H1 (cell line): ENCODE data around the gene CENPX. TPM values are rescaled to one million over a fixed set of nuclear protein-coding genes. Genes with fewer than 3 reads are reported as not detected.

Source experiments
- CTCF ChIA-PET: fragments of 300-600 bp; sonication (Branson Sonifier 250); formaldehyde crosslinking; loops from one replicate; lab custom pipeline; 2021; ENCODE audit not compliant: partially characterized antibody; lab: Charles Lee
- POLR2A ChIA-PET: fragments of 300-600 bp; sonication (Branson Sonifier 250); formaldehyde crosslinking; loops from one replicate; lab custom pipeline; 2021; ENCODE audit warnings: inconsistent platforms; ENCODE audit not compliant: partially characterized antibody; lab: Charles Lee
- DNase-seq, 2 experiments: peaks; one replicate each; pipeline versions ENCODE4 v3.0.0 to v3.0.0-alpha.2; 2010 to 2022; ENCODE audit warnings: low spot score in 2 of 2, low read depth in 1 of 2, mixed read lengths in 1 of 2
- FAIRE-seq: peaks from 2 replicates; lab custom pipeline; 2011; peaks lifted over from hg19 to GRCh38; lab: Jason Lieb, UNC
- H2AFZ ChIP-seq: 2 replicates; pipeline ENCODE4 v1.8.1; 2012; ENCODE audit warnings: low read length, inconsistent platforms
- H2AK5ac ChIP-seq: 2 replicates; pipeline ENCODE4 v1.6.1; 2013; ENCODE audit warnings: low read depth, low read length
- H2BK120ac ChIP-seq: replicated peaks from 2 replicates; pipeline ENCODE3; 2013; ENCODE audit warnings: low read depth, low read length, inconsistent platforms
- H2BK12ac ChIP-seq: 2 replicates; pipeline ENCODE4 v1.6.1; 2013; ENCODE audit warnings: low read depth, low read length
- H2BK15ac ChIP-seq: 2 replicates; pipeline ENCODE4 v1.6.1; 2013; ENCODE audit warnings: low read length
- H2BK20ac ChIP-seq: 2 replicates; pipeline ENCODE4 v1.6.1; 2013; ENCODE audit warnings: low read length
- H2BK5ac ChIP-seq: 2 replicates; pipeline ENCODE4 v1.6.1; 2013; ENCODE audit warnings: low read depth, low read length
- H3K14ac ChIP-seq: 2 replicates; pipeline ENCODE4 v1.6.1; 2013; ENCODE audit warnings: inconsistent platforms; ENCODE audit not compliant: insufficient read length
- H3K18ac ChIP-seq: 2 replicates; pipeline ENCODE4 v1.6.1; 2013; ENCODE audit warnings: low read length; ENCODE audit errors: extremely low read depth
- H3K23ac ChIP-seq: 2 replicates; pipeline ENCODE4 v1.6.1; 2013; ENCODE audit warnings: inconsistent platforms; ENCODE audit not compliant: insufficient read length
- H3K23me2 ChIP-seq: 2 replicates; pipeline ENCODE4 v1.6.1; 2013; ENCODE audit warnings: low read depth, low read length
- H3K27ac ChIP-seq: 2 replicates; pipeline ENCODE4 v1.6.1; 2011; ENCODE audit warnings: low read depth, low read length, inconsistent platforms
- H3K27me3 ChIP-seq, 4 experiments: replicated peaks in 1 of 4; 1 replicate in 1 of 4; 2 replicates in 3 of 4; pipeline versions ENCODE4 v1.6.1 to v1.8.1; 2011 to 2013; ENCODE audit warnings: low read length in 3 of 4, mild to moderate bottlenecking in 3 of 4, inconsistent platforms in 2 of 4, mixed read lengths in 2 of 4, moderate library complexity in 1 of 4; ENCODE audit not compliant: control insufficient read depth in 3 of 4, insufficient read depth in 3 of 4; ENCODE audit errors: extremely low read depth in 1 of 4
- H3K36me3 ChIP-seq, 4 experiments: 2 replicates each; pipeline versions ENCODE4 v1.6.1 to v1.8.1; 2011 to 2013; ENCODE audit warnings: mild to moderate bottlenecking in 4 of 4, low read length in 3 of 4, moderate library complexity in 2 of 4, control low read depth in 1 of 4, inconsistent platforms in 1 of 4; ENCODE audit not compliant: insufficient read depth in 4 of 4, control insufficient read depth in 2 of 4
- H3K4ac ChIP-seq: replicated peaks from 2 replicates; pipeline ENCODE3; 2013; ENCODE audit warnings: low read length, low read depth, mixed read lengths, inconsistent platforms; ENCODE audit not compliant: insufficient read length
- H3K4me1 ChIP-seq, 4 experiments: replicated peaks in 1 of 4; 1 replicate in 1 of 4; 2 replicates in 3 of 4; pipeline versions ENCODE4 v1.6.1 to v1.8.1; 2011 to 2013; ENCODE audit warnings: low read length in 3 of 4, inconsistent platforms in 2 of 4, mixed read lengths in 1 of 4; ENCODE audit not compliant: insufficient read depth in 4 of 4, control insufficient read depth in 3 of 4
- H3K4me2 ChIP-seq, 2 experiments: 2 replicates each; pipeline versions ENCODE4 v1.6.1 to v1.8.1; 2011 to 2013; ENCODE audit warnings: low read depth in 2 of 2, low read length in 2 of 2, control low read depth in 1 of 2, inconsistent platforms in 1 of 2, mild to moderate bottlenecking in 1 of 2; ENCODE audit not compliant: insufficient read depth in 1 of 2
- H3K4me3 ChIP-seq, 4 experiments: fragments of 200-600, 300-600 bp in 1 of 4; sonication (generic), shearing (Covaris generic), sonication (Bioruptor Twin) in 1 of 4; 2 replicates each; pipeline versions ENCODE4 v1.5.1 to v1.8.1; 2011 to 2016; ENCODE audit warnings: low read length in 4 of 4, low read depth in 3 of 4, control low read depth in 2 of 4, inconsistent platforms in 2 of 4, mild to moderate bottlenecking in 2 of 4, mixed read lengths in 1 of 4, moderate library complexity in 1 of 4; ENCODE audit not compliant: insufficient read depth in 2 of 4; ENCODE audit errors: extremely low read depth in 1 of 4
- H3K56ac ChIP-seq: replicated peaks from 2 replicates; pipeline ENCODE3; 2013; ENCODE audit warnings: low read depth, mild to moderate bottlenecking, mixed read lengths, low read length, inconsistent platforms; ENCODE audit not compliant: insufficient read length
- H3K79me1 ChIP-seq: 2 replicates; pipeline ENCODE4 v1.6.1; 2013; ENCODE audit warnings: low read depth, low read length, control low read depth
- H3K79me2 ChIP-seq, 2 experiments: 2 replicates each; pipeline versions ENCODE4 v1.6.1 to v1.8.1; 2012 to 2013; ENCODE audit warnings: low read length in 2 of 2, mild to moderate bottlenecking in 2 of 2, inconsistent platforms in 1 of 2; ENCODE audit not compliant: insufficient read depth in 2 of 2, control insufficient read depth in 1 of 2
- H3K9ac ChIP-seq, 4 experiments: replicated peaks in 1 of 4; 1 replicate in 1 of 4; 2 replicates in 3 of 4; pipeline versions ENCODE4 v1.6.1 to v1.8.1; 2011 to 2013; ENCODE audit warnings: low read depth in 3 of 4, low read length in 3 of 4, control low read depth in 2 of 4, mild to moderate bottlenecking in 2 of 4, moderate library complexity in 2 of 4, inconsistent platforms in 1 of 4; ENCODE audit errors: extremely low read depth in 1 of 4
- H3K9me3 ChIP-seq, 2 experiments: 2 replicates each; pipeline versions ENCODE4 v1.6.1 to v1.8.1; 2012 to 2013; ENCODE audit warnings: mild to moderate bottlenecking in 2 of 2, moderate library complexity in 2 of 2, control low read depth in 1 of 2, inconsistent platforms in 1 of 2, low read depth in 1 of 2, low read length in 1 of 2, mixed read lengths in 1 of 2; ENCODE audit not compliant: insufficient read depth in 2 of 2
- H4K20me1 ChIP-seq, 2 experiments: replicated peaks in 1 of 2; 2 replicates each; pipeline versions ENCODE3 to v1.8.1; 2011 to 2013; ENCODE audit warnings: inconsistent platforms in 2 of 2, low read length in 2 of 2, mild to moderate bottlenecking in 1 of 2; ENCODE audit not compliant: insufficient read depth in 2 of 2, control insufficient read depth in 1 of 2
- H4K5ac ChIP-seq: 2 replicates; pipeline ENCODE4 v1.6.1; 2013; ENCODE audit warnings: low read length, low read depth, mixed read lengths, inconsistent platforms; ENCODE audit not compliant: insufficient read length
- H4K8ac ChIP-seq: 2 replicates; pipeline ENCODE4 v1.8.0; 2013; ENCODE audit warnings: mild to moderate bottlenecking, moderate library complexity, low read length, inconsistent platforms; ENCODE audit not compliant: insufficient read depth; ENCODE audit errors: extremely low read depth
- H4K91ac ChIP-seq: replicated peaks from 2 replicates; pipeline ENCODE3; 2013; ENCODE audit warnings: low read length, mixed read lengths, inconsistent platforms; ENCODE audit not compliant: insufficient read length
- EGR1 ChIP-seq: IDR thresholded peaks from 2 replicates; pipeline ENCODE4 v1.6.1; 2011; ENCODE audit warnings: low read depth, low read length, borderline replicate concordance
- NRF1 ChIP-seq: IDR thresholded peaks from 2 replicates; pipeline ENCODE4 v1.6.1; 2011; ENCODE audit warnings: mild to moderate bottlenecking, low read depth, low read length, improper control_type of control experiment
- WGBS, 2 experiments: shearing (Covaris generic) in 1 of 2; methylation state at CpG; one replicate each; pipeline versions ENCODE4 v1.1.6 to v1.1.7; 2013 to 2015; ENCODE audit warnings: low lambda C conversion rate in 2 of 2, mixed read lengths in 2 of 2, inconsistent platforms in 1 of 2, low coverage in 1 of 2, missing lambda C conversion rate in 1 of 2; ENCODE audit not compliant: insufficient replicate concordance in 2 of 2, insufficient coverage in 1 of 2, insufficient read length in 1 of 2; ENCODE audit errors: extremely low coverage in 1 of 2, missing lambda C conversion rate in 1 of 2; 5-methylcytosine and 5-hydroxymethylcytosine counted together
- polyA plus RNA-seq, 7 experiments: library from polyadenylated mRNA; depleted of rRNA in 3 of 7; stranded (reverse) in 5 of 7; unstranded in 2 of 7; fragments of >200 nt in 5 of 7; fragments of 200-250 nt in 2 of 7; gene quantifications; 1 replicate in 5 of 7; 2 replicates in 1 of 7; 4 replicates in 1 of 7; pipeline versions ENCODE4 v1.2.1 to v1.2.3, GENCODE V29; 2011 to 2013; ENCODE audit warnings: missing spikeins in 2 of 7, mixed read lengths in 2 of 7
- total RNA-seq: library from RNA; stranded (reverse); fragmentation: NEBNext Ultra II Directional; extraction: Animal tissue kit (Norgen Biotek cat#: 25700); gene quantifications from 2 replicates; pipeline ENCODE4 v1.2.1, GENCODE V29; 2021

CENPX gene
- total and polyA plus RNA-seq, 2 of the 8 experiments (the other 6 are each of a cell fraction or from before 2014, with no cell fraction given): 116 to 122 TPM

- H2BK12ac ChIP-seq: no peak overlapping the region
- no peak overlapping the region for H3K27ac ChIP-seq
- peak; percentile 64; the same call in 1 of the 2 replicates for TF ChIP-seq EGR1
- TF ChIP-seq NRF1: no peak
These were observed 4.3 kb downstream of the CENPX start for GRCh38 chr17:82018152-82018988.

More at GRCh38 chr17:82018152-82018988, 4.3 kb downstream of the CENPX start:
- Histone ChIP-seq H3K27me3 (no peaks in the 10 kb centered on the region), H3K79me1 (peaks cover 4% of the 10 kb centered on the region; the same call in 1 of the 2 replicates), H2BK5ac (no peak overlapping the region), H3K18ac (no peak overlapping the region), H2BK20ac (no peak overlapping the region), H3K9me3 (no peaks in the 10 kb centered on the region), H3K4me3 (no peak overlapping the region), H4K5ac (no peak overlapping the region), H3K36me3 (no peaks in the 10 kb centered on the region), H3K14ac (no peak overlapping the region), H2BK120ac (no peak overlapping the region), H3K79me2 (peaks cover 0 to 12% of the 10 kb centered on the region in 2 experiments; a peak in 1 of 4 replicates), H2AK5ac (no peak overlapping the region), H2BK15ac (no peak overlapping the region), H2AFZ (no peak overlapping the region), H3K9ac (no peak overlapping the region), H3K4me2 (no peak overlapping the region), H4K20me1 (peaks cover 9 to 18% of the 10 kb centered on the region in 2 experiments), H3K4ac (no peak overlapping the region), H4K8ac (peak overlapping the region; percentile 57; the same call in 1 of the 2 replicates), H3K56ac (no peak overlapping the region), H4K91ac (no peak overlapping the region), H3K4me1 (peaks cover 0 to 10% (median 6%) of the 10 kb centered on the region in 4 experiments; a peak in 5 of 7 replicates), H3K23ac (no peak overlapping the region), H3K23me2 (peaks cover 7% of the 10 kb centered on the region; the same call in 1 of the 2 replicates)
- no peak for DNase-seq
- WGBS, 2 experiments: 91% methylated on average over 19 of the region's 19 CpGs; no CpG with 5 or more reads in 1 of the 2 experiments
- POLR2A ChIA-PET: interaction anchor here (1.0 to 2.8 kb wide), 11 partner anchors 10 to 92 kb away, joined by 3 to 9 read pairs (median 5); no protein-coding TSS in a partner anchor
- no peak for FAIRE-seq
- CTCF ChIA-PET: interaction anchor here (0.6 to 4.7 kb wide), 13 partner anchors 10 to 149 kb away, joined by 3 to 29 read pairs (median 5); partner anchors contain the start of genes NOTUM and RAC3
